GM18526 (cell line): ENCODE measurements around the gene GJB5.

Experiments used
- POLR2A ChIP-seq: IDR thresholded peaks from 3 replicates; pipeline ENCODE4 v1.6.1; 2011; ENCODE audit not compliant: insufficient read length; ENCODE audit errors: extremely low read depth

Gene GJB5

GRCh38 chr1:34761776-34762307 lies 7.0 kb downstream of the GJB5 start:
- no peak for TF ChIP-seq POLR2A

GRCh38 chr1:34762474-34763141 lies 7.8 kb downstream of the GJB5 start:
- TF ChIP-seq POLR2A: no peak

- no peak for TF ChIP-seq POLR2A
Measured at GRCh38 chr1:34763142-34763781, 8.4 kb downstream of the GJB5 start.

- no peak for TF ChIP-seq POLR2A
Measured at GRCh38 chr1:34768856-34769255, 14.0 kb downstream of the GJB5 start.

GRCh38 chr1:34770891-34771504 lies 16.2 kb downstream of the GJB5 start:
- TF ChIP-seq POLR2A: no peak

GRCh38 chr1:34771573-34772371 lies 16.9 kb downstream of the GJB5 start:
- TF ChIP-seq POLR2A: no peak

GRCh38 chr1:34774957-34775356 lies 20.1 kb downstream of the GJB5 start:
- TF ChIP-seq POLR2A: no peak

- TF ChIP-seq POLR2A: no peak
Measured at GRCh38 chr1:34776911-34777310, 22.1 kb downstream of the GJB5 start.

GRCh38 chr1:34777519-34778321 lies 22.9 kb downstream of the GJB5 start:
- TF ChIP-seq POLR2A: no peak

- no peak for TF ChIP-seq POLR2A
Measured at GRCh38 chr1:34778381-34778780, 23.5 kb downstream of the GJB5 start.

GRCh38 chr1:34779005-34779404 lies 24.2 kb downstream of the GJB5 start:
- TF ChIP-seq POLR2A: no peak

GRCh38 chr1:34779526-34779925 lies 24.7 kb downstream of the GJB5 start:
- no peak for TF ChIP-seq POLR2A

- no peak for TF ChIP-seq POLR2A
Measured at GRCh38 chr1:34779962-34780361, 25.1 kb downstream of the GJB5 start.

GRCh38 chr1:34780528-34780927 lies 25.7 kb downstream of the GJB5 start:
- no peak for TF ChIP-seq POLR2A
